GM12892 (cell line): Measurements from ENCODE around the gene PRSS22.

Experiments
- DNase-seq: peaks from one replicate; pipeline ENCODE4 v3.0.0; 2011; ENCODE audit not compliant: insufficient read length
- FAIRE-seq: peaks from 2 replicates; lab custom pipeline; 2011; peaks lifted over from hg19 to GRCh38; lab: Jason Lieb, UNC
- POLR2A ChIP-seq: IDR thresholded peaks from 2 replicates; pipeline ENCODE4 v1.6.1; 2011; ENCODE audit warnings: low read depth, low read length, control low read depth
- POLR2AphosphoS5 ChIP-seq: IDR thresholded peaks from 2 replicates; pipeline ENCODE4 v1.6.1; 2011; ENCODE audit warnings: low read depth, low read length, control low read depth
- TAF1 ChIP-seq: IDR thresholded peaks from 2 replicates; pipeline ENCODE4 v1.6.1; 2011; ENCODE audit warnings: low read depth, mild to moderate bottlenecking, control low read depth, low read length, borderline replicate concordance

PRSS22 gene

DNA sequence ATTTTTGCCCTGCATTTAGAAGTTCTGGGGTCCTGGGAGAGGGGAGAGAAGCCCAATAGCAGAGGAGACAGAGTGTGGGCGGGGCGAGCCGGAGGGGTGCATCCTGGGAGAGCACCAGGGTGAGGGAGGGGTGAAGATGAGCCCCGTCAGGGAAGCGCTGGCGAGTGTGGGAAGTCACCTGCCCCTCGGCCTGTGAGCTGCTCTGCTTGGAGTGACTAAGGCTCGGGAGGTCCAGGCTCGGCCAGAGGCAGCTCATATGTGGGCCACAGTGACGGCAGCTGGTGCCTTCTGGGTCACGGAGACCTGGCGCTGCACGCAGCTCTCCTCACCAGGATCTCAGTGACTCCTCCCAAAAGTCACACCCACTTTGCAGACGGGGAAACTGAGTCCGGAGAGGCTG is 26.8 kb downstream of the PRSS22 start:
- FAIRE-seq (no peak), DNase-seq (no peak)
- no peak for TF ChIP-seq POLR2A
- TF ChIP-seq POLR2AphosphoS5: no peak
- no peak for TF ChIP-seq TAF1

DNA sequence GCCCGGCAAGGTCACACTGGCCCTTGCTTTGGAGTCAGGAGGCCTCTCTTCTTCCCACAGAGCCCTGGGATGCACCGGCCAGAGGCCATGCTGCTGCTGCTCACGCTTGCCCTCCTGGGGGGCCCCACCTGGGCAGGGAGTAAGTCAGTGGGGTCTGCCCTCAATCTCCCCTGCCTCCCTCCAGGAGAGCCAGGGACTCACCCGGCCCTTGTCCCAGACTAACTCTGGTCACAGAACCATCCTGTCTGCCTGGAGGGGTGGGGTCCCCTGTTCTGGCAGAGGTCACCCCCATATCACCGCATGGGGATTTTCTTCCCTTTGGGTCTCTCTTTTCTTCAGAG is 27.6 kb downstream of the PRSS22 start:
- DNase-seq (no peak), FAIRE-seq (no peak)
- no peak for TF ChIP-seq POLR2A

DNA sequence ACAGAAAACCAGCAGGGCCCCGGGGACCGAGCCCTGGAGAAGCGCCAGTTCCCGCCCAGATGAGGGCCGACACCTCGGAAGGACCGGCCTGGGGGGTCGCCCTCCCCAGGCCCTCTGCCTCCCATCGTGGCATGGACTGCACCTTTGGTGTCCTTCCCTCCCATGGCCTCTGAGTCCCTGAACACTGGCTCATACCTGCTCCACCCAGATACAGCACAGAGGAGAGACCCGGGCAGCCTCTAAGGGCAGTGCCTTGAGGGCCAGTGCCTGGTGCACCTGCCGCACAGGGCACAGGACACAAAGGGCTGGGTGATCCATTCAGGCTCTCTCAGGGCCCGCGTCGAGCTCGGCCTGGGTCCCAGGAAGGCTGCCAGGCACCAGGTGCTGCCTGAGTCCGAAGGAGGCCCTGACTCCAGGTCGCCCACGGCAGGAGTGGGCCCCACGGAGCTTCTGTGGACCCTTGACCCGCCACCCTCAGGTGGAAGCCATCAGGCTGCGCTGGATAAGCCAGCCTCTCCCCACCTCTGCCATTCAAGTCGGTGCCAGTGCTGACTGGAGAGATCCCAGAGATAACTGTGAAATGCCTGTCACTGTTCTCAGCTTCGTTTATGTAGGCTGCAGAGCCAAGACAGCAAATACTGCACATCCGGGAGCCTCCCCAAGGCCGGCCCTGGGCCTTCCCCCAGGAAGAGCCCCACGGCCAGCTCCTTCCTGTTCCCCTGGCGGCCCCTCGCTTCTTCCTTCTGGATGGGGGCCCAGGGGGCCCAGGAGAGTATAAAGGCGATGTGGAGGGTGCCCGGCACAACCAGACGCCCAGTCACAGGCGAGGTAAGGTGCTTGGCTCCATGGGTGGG is 28.2 kb downstream of the PRSS22 start, which contains the start of gene ZG16B:
TSS of gene ZG16B (plus strand) at position 803 of the 854 bp plus-strand sequence. CDS start 139 bp downstream, outside the sequence.
- no peak for TF ChIP-seq TAF1
- TF ChIP-seq POLR2AphosphoS5: no peak
- TF ChIP-seq POLR2A: no peak
- no peak for DNase-seq
- no peak for FAIRE-seq

DNA sequence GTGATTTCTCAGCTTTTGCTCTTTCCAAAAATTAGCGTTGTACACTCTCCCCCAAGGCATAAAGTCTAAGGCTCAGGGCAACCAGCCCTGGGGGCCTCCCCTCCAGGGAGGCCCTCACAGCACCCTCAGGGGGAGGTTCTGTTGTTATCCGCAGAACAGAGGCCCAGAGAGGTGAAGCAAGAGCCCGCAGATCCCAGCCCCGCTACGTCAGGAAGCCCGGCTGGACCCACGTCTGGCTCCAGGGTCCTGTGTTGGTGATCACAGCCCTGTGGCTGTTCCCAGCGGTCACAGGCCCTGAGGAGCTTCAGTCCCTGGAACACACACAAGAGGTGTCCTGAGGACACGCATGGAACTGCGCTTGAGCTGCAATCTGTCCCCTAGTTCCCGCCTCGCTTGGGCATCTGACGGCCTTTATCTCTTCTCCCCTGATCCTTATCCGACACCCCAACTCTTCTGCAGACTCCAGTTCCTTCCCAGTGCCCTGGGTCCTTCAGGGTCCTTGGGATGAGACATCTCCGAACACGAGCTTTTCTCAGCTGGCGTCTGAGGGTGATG is 29.0 kb downstream of the PRSS22 start:
- FAIRE-seq: no peak
- no peak for DNase-seq
- no peak for TF ChIP-seq POLR2AphosphoS5
- no peak for TF ChIP-seq POLR2A
- no peak for TF ChIP-seq TAF1

DNA sequence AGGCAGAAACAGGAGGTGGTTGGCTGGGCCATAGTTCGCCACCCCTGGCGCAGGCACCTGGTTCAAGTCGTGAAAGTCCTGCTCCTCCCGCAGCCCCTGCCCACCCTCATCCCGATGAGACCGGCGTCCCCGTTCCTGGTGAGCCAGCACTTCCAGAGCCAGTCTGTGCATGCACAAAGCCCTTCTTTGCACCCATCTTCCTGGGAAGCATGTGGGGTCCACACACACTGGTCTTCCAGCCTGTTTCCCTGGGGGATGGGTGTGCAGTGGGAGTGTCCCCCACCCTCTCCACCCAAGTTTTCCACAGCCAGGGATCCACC is 29.5 kb downstream of the PRSS22 start:
- FAIRE-seq (no peak), DNase-seq (no peak)
- TF ChIP-seq POLR2A (no peak), POLR2AphosphoS5 (no peak), TAF1 (no peak)

DNA sequence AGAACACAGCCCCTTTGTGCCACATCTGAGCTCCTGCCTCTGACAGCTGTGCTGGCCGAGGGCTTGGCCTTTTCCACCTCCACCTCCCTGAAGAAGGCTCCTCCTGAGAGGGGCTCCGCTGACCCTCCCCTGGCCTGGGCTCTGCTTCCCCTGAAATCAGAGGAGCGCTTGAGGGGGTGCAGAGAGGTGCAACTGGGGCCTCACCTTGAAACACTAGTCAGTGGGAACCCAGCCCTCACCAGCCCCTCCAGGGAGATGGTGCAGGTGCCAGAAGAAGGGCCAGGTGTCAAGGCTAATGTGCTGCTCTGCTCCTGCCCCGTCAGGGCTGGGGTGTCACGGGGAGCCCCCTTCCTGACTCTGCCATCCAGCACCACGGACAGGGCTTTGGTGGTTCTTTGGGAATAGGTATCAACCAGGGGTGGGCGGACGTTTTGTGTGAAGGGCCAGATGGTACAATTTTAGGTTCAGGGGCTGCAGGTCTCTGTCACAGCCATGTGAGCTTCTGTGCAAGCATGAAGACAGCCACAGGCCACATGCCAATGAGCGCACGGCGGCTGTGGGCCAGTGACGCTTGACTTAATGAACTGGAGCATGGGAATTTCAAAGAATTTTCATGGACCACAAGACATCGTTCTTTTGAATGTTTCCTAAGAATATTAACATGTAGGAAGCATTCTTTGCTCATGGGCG is 30.0 kb downstream of the PRSS22 start:
- DNase-seq: no peak
- no peak for FAIRE-seq
- TF ChIP-seq POLR2AphosphoS5 (no peak), POLR2A (no peak), TAF1 (no peak)

DNA sequence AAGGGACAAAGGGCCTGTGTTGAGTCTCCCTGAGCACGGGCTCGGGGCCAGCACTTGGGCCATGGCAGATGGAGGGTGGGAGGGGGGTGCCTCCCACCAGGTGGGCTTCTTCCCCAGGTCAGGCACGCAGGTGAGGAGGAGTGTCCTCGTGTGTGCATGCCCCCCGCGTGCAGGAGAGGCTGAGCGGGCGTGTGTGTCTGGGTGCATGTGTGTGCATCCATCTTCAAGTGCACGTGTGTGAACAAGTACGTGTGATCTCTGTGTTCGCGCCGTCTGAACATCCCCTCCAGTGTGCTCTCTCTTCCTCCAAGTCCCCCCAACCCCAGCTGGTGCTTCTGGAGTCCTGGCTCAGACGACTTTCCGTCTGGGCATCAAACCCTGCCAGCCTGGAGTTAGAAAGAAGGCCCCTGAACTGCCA is 30.6 kb downstream of the PRSS22 start:
- DNase-seq: no peak
- no peak for FAIRE-seq
- TF ChIP-seq TAF1: no peak
- no peak for TF ChIP-seq POLR2A
- no peak for TF ChIP-seq POLR2AphosphoS5

DNA sequence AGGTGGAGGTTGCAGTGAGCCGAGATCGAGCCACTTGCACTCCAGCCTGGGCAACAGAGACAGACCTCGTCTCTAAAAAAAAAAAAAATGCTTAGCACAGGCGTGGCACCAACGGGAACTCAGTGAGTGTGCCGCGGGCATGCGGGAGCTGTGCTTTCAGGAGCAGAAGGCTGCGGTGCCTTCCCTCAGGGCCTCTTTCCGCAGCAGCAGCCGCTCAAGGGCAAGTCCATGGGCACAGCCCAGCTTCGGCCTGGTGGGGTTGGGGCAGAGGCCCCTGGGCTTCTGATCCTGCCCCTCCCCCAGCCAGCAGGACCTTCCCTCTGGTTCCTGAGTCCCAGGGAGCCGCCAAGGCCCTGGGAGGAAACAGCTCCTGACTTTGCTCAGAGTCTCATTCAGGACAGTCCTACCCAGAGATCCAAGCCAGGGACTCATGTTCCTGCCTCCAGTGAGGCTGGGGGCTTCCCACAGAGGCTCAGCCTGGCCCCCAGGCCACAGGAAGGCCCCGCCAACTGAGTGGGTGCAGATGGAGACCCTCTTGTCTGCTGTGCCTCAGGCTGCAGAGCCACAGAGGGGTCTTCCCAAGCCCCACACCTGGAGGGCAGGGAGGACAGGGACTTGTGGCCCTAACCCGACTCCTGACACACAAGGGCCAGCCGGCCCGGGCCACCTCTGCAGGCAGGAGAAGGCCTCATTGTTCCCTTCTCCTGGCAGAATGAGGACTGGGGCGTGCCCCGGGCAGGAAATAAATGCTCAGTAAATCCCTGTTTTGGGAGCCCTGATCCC is 31.2 kb downstream of the PRSS22 start:
- DNase-seq (no peak), FAIRE-seq (no peak)
- no peak for TF ChIP-seq POLR2A
- TF ChIP-seq TAF1: no peak
- no peak for TF ChIP-seq POLR2AphosphoS5

DNA sequence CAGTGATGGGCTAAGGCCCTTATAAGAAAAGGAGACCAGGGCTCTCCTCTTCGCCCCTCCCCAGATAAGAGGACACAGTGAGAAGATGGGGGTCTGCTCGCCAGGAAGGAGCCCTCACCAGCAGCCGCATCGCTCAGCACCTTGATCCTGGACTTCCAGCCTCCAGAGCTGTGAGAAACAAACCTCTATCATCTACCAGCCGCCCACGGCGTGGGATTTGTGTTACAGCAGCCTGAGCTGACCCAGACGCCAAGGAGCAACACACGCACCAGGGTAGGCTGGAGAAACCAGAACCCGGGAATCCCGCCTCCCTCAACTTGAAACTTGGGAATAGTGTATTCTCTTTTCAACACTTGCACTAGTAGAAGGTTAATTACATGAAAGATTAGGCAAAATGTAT is 32.1 kb downstream of the PRSS22 start:
- FAIRE-seq: no peak
- no peak for TF ChIP-seq TAF1
- TF ChIP-seq POLR2AphosphoS5: no peak
- TF ChIP-seq POLR2A: no peak

DNA sequence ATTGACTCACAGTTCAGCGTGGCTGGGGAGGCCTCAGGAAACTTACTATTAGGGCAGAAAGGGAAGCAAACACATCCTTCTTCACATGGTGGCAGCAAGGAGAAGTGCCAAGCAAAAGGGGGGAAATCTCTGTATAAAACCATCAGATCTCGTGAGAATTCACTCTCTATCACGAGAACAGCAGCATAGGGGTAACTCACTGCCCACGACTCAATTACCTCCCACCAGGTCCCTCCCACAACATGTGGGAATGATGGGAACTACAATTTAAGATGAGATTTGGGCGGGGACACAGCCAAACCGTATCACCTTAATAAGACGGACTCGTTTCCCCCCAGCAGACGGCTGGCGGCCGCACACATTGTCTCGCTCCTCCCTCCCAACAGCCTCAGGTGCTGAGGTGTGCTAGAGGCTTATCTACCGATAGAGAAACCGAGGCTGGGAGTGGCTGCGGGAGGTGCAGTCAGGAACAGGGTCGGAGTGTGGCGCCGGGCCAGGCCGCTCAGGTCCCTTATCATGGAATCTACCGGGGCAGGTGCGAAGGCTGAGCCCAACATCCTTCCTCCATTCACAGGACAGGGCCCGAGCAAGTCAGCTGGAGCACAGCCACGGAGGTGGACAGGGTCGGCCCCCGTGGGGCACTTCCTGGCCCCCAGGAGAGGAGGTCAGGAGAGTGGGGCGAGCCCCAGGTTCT is 32.8 kb downstream of the PRSS22 start:
- DNase-seq (no peak), FAIRE-seq (no peak)
- TF ChIP-seq TAF1 (no peak), POLR2AphosphoS5 (no peak)

More for the DNA sequence above, 32.1 kb downstream of the PRSS22 start:
- DNase-seq: no peak

DNA sequence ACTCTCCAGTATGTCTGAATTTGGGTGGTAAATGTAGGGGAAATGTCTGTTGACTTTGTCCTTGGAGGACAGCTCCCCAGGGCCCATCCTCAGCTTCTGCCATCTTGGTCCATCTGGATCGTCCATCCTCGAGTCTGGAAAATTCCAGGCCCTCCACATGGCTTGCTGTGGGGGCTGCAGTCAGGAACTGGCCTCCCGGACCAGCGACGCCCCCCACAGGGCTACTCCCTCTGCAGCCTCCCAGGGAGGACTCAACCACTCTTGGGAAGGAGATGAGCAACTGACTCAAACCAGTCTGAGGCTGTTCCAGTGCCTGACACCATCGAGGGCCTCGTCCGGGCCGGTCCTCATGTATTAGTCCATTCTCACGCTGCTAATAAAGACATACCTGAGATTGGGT is 33.3 kb downstream of the PRSS22 start:
- DNase-seq (no peak), FAIRE-seq (no peak)
- no peak for TF ChIP-seq POLR2A
- TF ChIP-seq TAF1: no peak
- no peak for TF ChIP-seq POLR2AphosphoS5
